Urinary bladder (tissue), 4 donors: ENCODE measurements around the gene ARAP3. TPM values are rescaled to one million over a fixed set of nuclear protein-coding genes. Genes with fewer than 3 reads are reported as not detected.

Source experiments
- DNase-seq: peaks from one replicate; pipeline ENCODE4 v3.0.0-alpha.2; 2015; ENCODE audit errors: extremely low spot score
- H3K27ac ChIP-seq: one replicate; pipeline ENCODE4 v1.5.1; 2013; ENCODE audit warnings: low read depth, mild to moderate bottlenecking, moderate library complexity
- H3K36me3 ChIP-seq: one replicate; pipeline ENCODE4 v1.6.1; 2013; ENCODE audit warnings: mild to moderate bottlenecking, moderate library complexity; ENCODE audit not compliant: insufficient read depth
- H3K4me1 ChIP-seq: one replicate; pipeline ENCODE4 v1.6.1; 2013; ENCODE audit warnings: mild to moderate bottlenecking, moderate library complexity; ENCODE audit not compliant: insufficient read depth
- H3K4me3 ChIP-seq: one replicate; pipeline ENCODE4 v1.5.1; 2013; ENCODE audit warnings: low read depth, low read length
- WGBS: extraction: QIAGEN DNeasy Blood & Tissue Kit; methylation state at CpG from one replicate; pipeline ENCODE4 v1.1.7; 2013; 5-methylcytosine and 5-hydroxymethylcytosine counted together
- polyA plus RNA-seq: library from polyadenylated mRNA; stranded (reverse); fragments of 200-250 nt; gene quantifications from one replicate; pipeline ENCODE4 v1.2.3, GENCODE V29; 2013
- total RNA-seq: library from RNA; depleted of rRNA; stranded (reverse); fragments of >200 nt; gene quantifications from one replicate; pipeline ENCODE4 v1.2.3, GENCODE V29; 2014
- donor health status: healthy with polysubstance abuse.
- donor health status: healthy.

ARAP3 gene
- total and polyA plus RNA-seq, 2 donors: 9.8 to 11.7 TPM

GRCh38 chr5:141637767-141638419, 44.1 kb downstream of the ARAP3 start:
- 4% methylated on average over 40 of the region's 40 CpGs for WGBS
- peak overlapping the region; percentile 76 for H3K4me3 ChIP-seq
- H3K27ac ChIP-seq: no peak overlapping the region
- H3K4me1 ChIP-seq: no peaks in the 10 kb centered on the region
- no peak for DNase-seq
- peaks cover 3% of the 10 kb centered on the region for H3K36me3 ChIP-seq

GRCh38 chr5:141637123-141637766, 44.8 kb downstream of the ARAP3 start:
- Histone ChIP-seq H3K4me3 (peak overlapping the region; percentile 76), H3K27ac (no peak overlapping the region), H3K36me3 (peaks cover 3% of the 10 kb centered on the region), H3K4me1 (no peaks in the 10 kb centered on the region)
- WGBS: under 1% methylated on average over 63 of the region's 63 CpGs
- no peak for DNase-seq

- Histone ChIP-seq H3K4me1 (no peaks in the 10 kb centered on the region), H3K4me3 (peak within 1 kb of the TSS; percentile 76), H3K36me3 (peaks cover 3% of the 10 kb centered on the region), H3K27ac (peak within 1 kb of the TSS; percentile 13)
- under 1% methylated on average over 55 of the region's 55 CpGs for WGBS
- peak; percentile 66 for DNase-seq
Observed at GRCh38 chr5:141636413-141637122, 45.5 kb downstream of the ARAP3 start, which contains the start of the genes HDAC3 and RELL2. Gene HDAC3, minus strand, starts transcription at chr5:141636849. Its CDS starts 59 bp downstream, at chr5:141636790. Gene RELL2, plus strand, starts transcription at chr5:141636997. Its CDS starts 1,229 bp downstream, at chr5:141638226.

- Histone ChIP-seq H3K4me3 (peak overlapping the region; percentile 76), H3K36me3 (no peaks in the 10 kb centered on the region), H3K27ac (no peak overlapping the region), H3K4me1 (no peaks in the 10 kb centered on the region)
- DNase-seq: no peak
- 6% methylated on average over 4 of the region's 4 CpGs for WGBS
Observed at GRCh38 chr5:141636106-141636412, 46.0 kb downstream of the ARAP3 start.

- H3K27ac ChIP-seq: no peak overlapping the region
- 39% methylated on average over 7 of the region's 7 CpGs for WGBS
- peak overlapping the region; percentile 76 for H3K4me3 ChIP-seq
- no peaks in the 10 kb centered on the region for H3K36me3 ChIP-seq
- H3K4me1 ChIP-seq: no peaks in the 10 kb centered on the region
- DNase-seq: no peak
Observed at GRCh38 chr5:141635646-141636045, 46.4 kb downstream of the ARAP3 start.

- Histone ChIP-seq H3K27ac (no peak overlapping the region), H3K4me3 (no peak overlapping the region), H3K4me1 (no peaks in the 10 kb centered on the region), H3K36me3 (no peaks in the 10 kb centered on the region)
- WGBS: 90% methylated on average over 6 of the region's 6 CpGs
- DNase-seq: no peak
Observed at GRCh38 chr5:141634720-141635119, 47.3 kb downstream of the ARAP3 start.

- 81% methylated on average over 5 of the region's 5 CpGs for WGBS
- Histone ChIP-seq H3K4me1 (no peaks in the 10 kb centered on the region), H3K27ac (no peak overlapping the region), H3K36me3 (no peaks in the 10 kb centered on the region), H3K4me3 (no peak overlapping the region)
- DNase-seq: no peak
Observed at GRCh38 chr5:141633871-141634561, 48.0 kb downstream of the ARAP3 start.

- no peaks in the 10 kb centered on the region for H3K36me3 ChIP-seq
- H3K27ac ChIP-seq: no peak overlapping the region
- WGBS: 94% methylated on average over 2 of the region's 2 CpGs
- no peak for DNase-seq
- H3K4me1 ChIP-seq: no peaks in the 10 kb centered on the region
- H3K4me3 ChIP-seq: no peak overlapping the region
Observed at GRCh38 chr5:141632650-141633049, 49.4 kb downstream of the ARAP3 start.

- WGBS: 97% methylated on average over 5 of the region's 5 CpGs
- H3K27ac ChIP-seq: no peak overlapping the region
- no peak overlapping the region for H3K4me3 ChIP-seq
- no peaks in the 10 kb centered on the region for H3K4me1 ChIP-seq
- no peak for DNase-seq
- peaks cover 3% of the 10 kb centered on the region for H3K36me3 ChIP-seq
Observed at GRCh38 chr5:141630570-141631140, 51.4 kb downstream of the ARAP3 start.

- H3K4me3 ChIP-seq: no peak overlapping the region
- peaks cover 11% of the 10 kb centered on the region for H3K36me3 ChIP-seq
- no peaks in the 10 kb centered on the region for H3K4me1 ChIP-seq
- 95% methylated on average over 6 of the region's 6 CpGs for WGBS
- no peak for DNase-seq
- H3K27ac ChIP-seq: no peak overlapping the region
Observed at GRCh38 chr5:141628175-141628788, 53.7 kb downstream of the ARAP3 start.

GRCh38 chr5:141623611-141624010, 58.4 kb downstream of the ARAP3 start:
- H3K27ac ChIP-seq: no peak overlapping the region

GRCh38 chr5:141623186-141623585, 58.8 kb downstream of the ARAP3 start:
- peaks cover 11% of the 10 kb centered on the region for H3K36me3 ChIP-seq
- no peak overlapping the region for H3K4me3 ChIP-seq
- H3K4me1 ChIP-seq: no peaks in the 10 kb centered on the region
- H3K27ac ChIP-seq: no peak overlapping the region
- no peak for DNase-seq

More at GRCh38 chr5:141623611-141624010, 58.4 kb downstream of the ARAP3 start:
- H3K4me1 ChIP-seq: no peaks in the 10 kb centered on the region
- no peak for DNase-seq
- WGBS: 80% methylated on average over 5 of the region's 5 CpGs
- H3K4me3 ChIP-seq: no peak overlapping the region
- peaks cover 11% of the 10 kb centered on the region for H3K36me3 ChIP-seq
